ENCODE results near the gene MESP2. TPM values are rescaled to one million over a fixed set of nuclear protein-coding genes. Genes with fewer than 3 reads are reported as not detected.

MESP2 gene
- polyA plus RNA-seq, 1 donor from 2014 or later, result not detected

DNA sequence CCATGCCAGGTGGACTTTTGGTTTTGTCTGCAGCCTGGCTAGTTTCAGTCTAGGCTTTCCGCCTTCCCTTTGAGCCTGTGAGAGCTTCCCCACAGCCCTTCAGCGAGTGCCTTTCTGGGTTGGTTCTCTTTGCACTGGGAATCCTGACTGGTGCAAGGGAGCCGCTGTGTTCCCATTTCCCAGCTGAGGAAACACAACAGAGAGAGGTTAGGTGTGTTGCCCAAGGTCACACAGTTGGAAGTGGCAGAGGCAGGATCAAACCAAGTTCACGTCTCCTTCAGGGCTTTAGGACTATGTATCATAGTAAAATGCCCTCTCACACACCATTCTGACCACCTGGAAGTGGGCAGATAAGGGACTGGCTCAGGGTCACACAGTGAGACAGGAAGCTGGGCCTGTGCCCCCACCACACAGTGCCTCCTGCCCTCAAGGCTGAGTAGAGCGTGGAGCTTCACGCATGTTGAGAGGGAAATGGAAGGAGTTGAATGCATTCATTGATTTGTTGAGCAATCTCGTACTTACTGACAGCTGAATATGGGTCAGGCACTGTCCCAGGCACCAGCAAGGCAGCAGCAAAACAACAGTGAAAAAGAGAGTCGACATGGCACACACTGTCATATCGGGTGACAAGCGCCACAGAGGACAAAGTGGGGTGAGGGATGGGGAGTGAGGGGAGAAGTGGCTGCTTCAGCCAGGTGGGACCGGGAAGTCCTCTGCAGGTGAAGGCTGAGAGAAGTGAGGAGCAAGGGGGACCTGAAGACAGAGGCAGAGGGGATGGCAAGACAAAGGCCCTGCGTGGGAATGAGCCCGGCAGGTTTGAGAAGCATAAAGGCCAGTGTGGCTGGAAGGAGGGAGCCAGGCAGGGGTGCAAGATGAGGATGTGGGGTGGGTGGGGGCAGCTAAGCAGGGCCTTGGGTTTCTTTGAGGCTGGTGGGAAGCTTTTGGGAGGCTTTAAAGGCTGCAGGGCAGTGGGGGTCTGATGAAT, 50.8 kb downstream of the MESP2 start:
- Histone ChIP-seq H3K36me3 (ENCODE audit: insufficient read depth, low read length) (no peaks in the 10 kb centered on the region), H3K27me3 (ENCODE audit: insufficient read depth, low read depth, low read length) (no peaks in the 10 kb centered on the region), H3K9ac (ENCODE audit: low read length) (no peak overlapping the region), H3K4me2 (ENCODE audit: low read length) (no peak overlapping the region), H4K20me1 (ENCODE audit: insufficient read depth) (no peaks in the 10 kb centered on the region), H3K79me2 (replicated peaks; ENCODE audit: insufficient read depth, low read length) (no peaks in the 10 kb centered on the region), H2AFZ (ENCODE audit: low read depth, low read length) (no peak overlapping the region), H3K9me2 (ENCODE audit: insufficient read depth, low read length) (no peaks in the 10 kb centered on the region), H3K9me3 (ENCODE audit: low read length) (no peaks in the 10 kb centered on the region), H3K27ac (ENCODE audit: low read length) (no peak overlapping the region), H3F3A (ENCODE audit: insufficient read depth, low read length, poor library complexity, severe bottlenecking) (no peaks in the 10 kb centered on the region), H3K4me3 (ENCODE audit: low read length) (no peak overlapping the region)
- TF ChIP-seq SMC3 (conservative IDR thresholded peaks at IDR 0.05; ENCODE audit: poor library complexity), result no peak
- TF ChIP-seq, protein P1, sequence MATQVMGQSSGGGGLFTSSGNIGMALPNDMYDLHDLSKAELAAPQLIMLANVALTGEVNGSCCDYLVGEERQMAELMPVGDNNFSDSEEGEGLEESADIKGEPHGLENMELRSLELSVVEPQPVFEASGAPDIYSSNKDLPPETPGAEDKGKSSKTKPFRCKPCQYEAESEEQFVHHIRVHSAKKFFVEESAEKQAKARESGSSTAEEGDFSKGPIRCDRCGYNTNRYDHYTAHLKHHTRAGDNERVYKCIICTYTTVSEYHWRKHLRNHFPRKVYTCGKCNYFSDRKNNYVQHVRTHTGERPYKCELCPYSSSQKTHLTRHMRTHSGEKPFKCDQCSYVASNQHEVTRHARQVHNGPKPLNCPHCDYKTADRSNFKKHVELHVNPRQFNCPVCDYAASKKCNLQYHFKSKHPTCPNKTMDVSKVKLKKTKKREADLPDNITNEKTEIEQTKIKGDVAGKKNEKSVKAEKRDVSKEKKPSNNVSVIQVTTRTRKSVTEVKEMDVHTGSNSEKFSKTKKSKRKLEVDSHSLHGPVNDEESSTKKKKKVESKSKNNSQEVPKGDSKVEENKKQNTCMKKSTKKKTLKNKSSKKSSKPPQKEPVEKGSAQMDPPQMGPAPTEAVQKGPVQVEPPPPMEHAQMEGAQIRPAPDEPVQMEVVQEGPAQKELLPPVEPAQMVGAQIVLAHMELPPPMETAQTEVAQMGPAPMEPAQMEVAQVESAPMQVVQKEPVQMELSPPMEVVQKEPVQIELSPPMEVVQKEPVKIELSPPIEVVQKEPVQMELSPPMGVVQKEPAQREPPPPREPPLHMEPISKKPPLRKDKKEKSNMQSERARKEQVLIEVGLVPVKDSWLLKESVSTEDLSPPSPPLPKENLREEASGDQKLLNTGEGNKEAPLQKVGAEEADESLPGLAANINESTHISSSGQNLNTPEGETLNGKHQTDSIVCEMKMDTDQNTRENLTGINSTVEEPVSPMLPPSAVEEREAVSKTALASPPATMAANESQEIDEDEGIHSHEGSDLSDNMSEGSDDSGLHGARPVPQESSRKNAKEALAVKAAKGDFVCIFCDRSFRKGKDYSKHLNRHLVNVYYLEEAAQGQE (IDR thresholded peaks at IDR 0.05; ENCODE audit: borderline replicate concordance), result no peak
- TF ChIP-seq MXI1 (conservative IDR thresholded peaks at IDR 0.05; ENCODE audit: poor library complexity, severe bottlenecking), result no peak
- no peak for TF ChIP-seq POLR2AphosphoS5 (IDR thresholded peaks at IDR 0.05)
- TF ChIP-seq RAD21 (conservative IDR thresholded peaks at IDR 0.05), result no peak
- TF ChIP-seq EP300 (conservative IDR thresholded peaks at IDR 0.05; ENCODE audit: poor library complexity, severe bottlenecking), result no peak
- TF ChIP-seq EZH2 (IDR thresholded peaks at IDR 0.05; ENCODE audit: borderline replicate concordance, insufficient read depth, low read length, poor library complexity, severe bottlenecking), result no peak
- no peak for TF ChIP-seq TAF1 (IDR thresholded peaks at IDR 0.05; ENCODE audit: low read depth)
- TF ChIP-seq, protein P2, sequence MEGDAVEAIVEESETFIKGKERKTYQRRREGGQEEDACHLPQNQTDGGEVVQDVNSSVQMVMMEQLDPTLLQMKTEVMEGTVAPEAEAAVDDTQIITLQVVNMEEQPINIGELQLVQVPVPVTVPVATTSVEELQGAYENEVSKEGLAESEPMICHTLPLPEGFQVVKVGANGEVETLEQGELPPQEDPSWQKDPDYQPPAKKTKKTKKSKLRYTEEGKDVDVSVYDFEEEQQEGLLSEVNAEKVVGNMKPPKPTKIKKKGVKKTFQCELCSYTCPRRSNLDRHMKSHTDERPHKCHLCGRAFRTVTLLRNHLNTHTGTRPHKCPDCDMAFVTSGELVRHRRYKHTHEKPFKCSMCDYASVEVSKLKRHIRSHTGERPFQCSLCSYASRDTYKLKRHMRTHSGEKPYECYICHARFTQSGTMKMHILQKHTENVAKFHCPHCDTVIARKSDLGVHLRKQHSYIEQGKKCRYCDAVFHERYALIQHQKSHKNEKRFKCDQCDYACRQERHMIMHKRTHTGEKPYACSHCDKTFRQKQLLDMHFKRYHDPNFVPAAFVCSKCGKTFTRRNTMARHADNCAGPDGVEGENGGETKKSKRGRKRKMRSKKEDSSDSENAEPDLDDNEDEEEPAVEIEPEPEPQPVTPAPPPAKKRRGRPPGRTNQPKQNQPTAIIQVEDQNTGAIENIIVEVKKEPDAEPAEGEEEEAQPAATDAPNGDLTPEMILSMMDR (IDR thresholded peaks at IDR 0.05; ENCODE audit: poor library complexity, severe bottlenecking), result no peak

DNA sequence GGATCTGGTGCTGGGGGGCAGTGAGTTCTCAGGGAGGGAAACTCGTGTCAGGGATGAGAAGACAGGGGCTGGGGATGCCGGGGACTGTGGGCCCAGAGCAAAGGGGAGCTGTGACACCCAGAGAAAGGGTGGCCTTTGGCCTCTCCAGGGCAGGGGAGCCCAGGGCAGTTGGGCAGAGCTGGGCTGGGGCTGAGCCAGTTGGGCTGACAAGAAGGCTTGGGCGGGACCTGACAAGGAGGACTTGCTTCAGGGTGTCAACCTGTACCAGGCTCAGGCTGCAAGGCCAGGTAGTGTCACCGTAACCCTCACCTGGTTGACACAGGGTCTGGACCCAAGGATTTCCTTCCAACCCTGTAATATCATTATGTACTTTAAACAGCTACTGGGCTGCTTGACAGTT, 51.7 kb downstream of the MESP2 start:
- Histone ChIP-seq H3K9me3 (ENCODE audit: low read length) (no peaks in the 10 kb centered on the region), H3K9me2 (ENCODE audit: insufficient read depth, low read length) (no peaks in the 10 kb centered on the region), H3K36me3 (ENCODE audit: insufficient read depth, low read length) (no peaks in the 10 kb centered on the region), H3K4me2 (ENCODE audit: low read length) (no peak overlapping the region), H3F3A (ENCODE audit: insufficient read depth, low read length, poor library complexity, severe bottlenecking) (no peaks in the 10 kb centered on the region), H3K4me3 (ENCODE audit: low read length) (no peak overlapping the region), H3K27ac (ENCODE audit: low read length) (no peak overlapping the region), H2AFZ (ENCODE audit: low read depth, low read length) (no peak overlapping the region), H3K9ac (ENCODE audit: low read length) (no peak overlapping the region), H4K20me1 (ENCODE audit: insufficient read depth) (no peaks in the 10 kb centered on the region), H3K27me3 (ENCODE audit: insufficient read depth, low read depth, low read length) (no peaks in the 10 kb centered on the region), H3K79me2 (replicated peaks; ENCODE audit: insufficient read depth, low read length) (no peaks in the 10 kb centered on the region)
- TF ChIP-seq, protein P2 (IDR thresholded peaks at IDR 0.05; ENCODE audit: poor library complexity, severe bottlenecking), result no peak
- no peak for TF ChIP-seq EZH2 (IDR thresholded peaks at IDR 0.05; ENCODE audit: borderline replicate concordance, insufficient read depth, low read length, poor library complexity, severe bottlenecking)

Other genes with a start within 250 kb of the MESP2 start
- gene TICRR, start 200.9 kb upstream of the MESP2 start, polyA plus RNA-seq, result 0.06 and 0.36 TPM in 2 replicates
- 5.2 and 5.6 TPM in 2 replicates for gene KIF7, start 120.9 kb upstream of the MESP2 start, polyA plus RNA-seq
- 0.08 TPM in 1 of 2 replicates, not detected in the other for gene PLIN1, start 97.0 kb upstream of the MESP2 start, polyA plus RNA-seq
- gene PEX11A, start 85.6 kb upstream of the MESP2 start, polyA plus RNA-seq, result 13.6 and 18.1 TPM in 2 replicates
- 0.41 TPM in 1 of 2 replicates, not detected in the other for gene WDR93, start 85.5 kb upstream of the MESP2 start, polyA plus RNA-seq
- gene MESP1, start 25.1 kb upstream of the MESP2 start, polyA plus RNA-seq, result 4.8 and 5.5 TPM in 2 replicates
- not detected in 2 replicates for gene ANPEP, start 38.5 kb downstream of the MESP2 start, polyA plus RNA-seq
- gene AP3S2, start 117.7 kb downstream of the MESP2 start, polyA plus RNA-seq, result 47.6 and 60.5 TPM in 2 replicates
- gene ARPIN, start 136.6 kb downstream of the MESP2 start, polyA plus RNA-seq, result 2.7 and 3.5 TPM in 2 replicates
- 10.2 and 14.0 TPM in 2 replicates for gene ZNF710, start 225.0 kb downstream of the MESP2 start, polyA plus RNA-seq

All from neural cell (in vitro differentiated cells).